Occipital lobe (tissue), 2 donors: Measurements from ENCODE around the gene FN1. TPM values are rescaled to one million over a fixed set of nuclear protein-coding genes. Genes with fewer than 3 reads are reported as not detected.
A peak's percentile ranks its signal among the peaks of the same experiment; 100 is the strongest.

Experiments used
- DNase-seq: peaks from one replicate; lab custom pipeline; 2025; lab: John Stamatoyannopoulos, UW
- total RNA-seq: library from RNA; depleted of rRNA; stranded (reverse); fragments of >200 nt; gene quantifications from one replicate; pipeline ENCODE4 v1.2.3, GENCODE V29; 2014

The FN1 gene
- total RNA-seq = 85.5 TPM

GRCh38 chr2:215435870-215436704 is at the start of gene FN1:
Gene FN1, minus strand, starts transcription at chr2:215436068. Its CDS starts 266 bp downstream, at chr2:215435802.
- DNase-seq = peak; percentile 14

GRCh38 chr2:215485032-215485431 is 49.2 kb upstream of the FN1 start:
- DNase-seq = no peak

- no peak for DNase-seq
Measured at GRCh38 chr2:215484570-215484969, 48.7 kb upstream of the FN1 start.

DNA sequence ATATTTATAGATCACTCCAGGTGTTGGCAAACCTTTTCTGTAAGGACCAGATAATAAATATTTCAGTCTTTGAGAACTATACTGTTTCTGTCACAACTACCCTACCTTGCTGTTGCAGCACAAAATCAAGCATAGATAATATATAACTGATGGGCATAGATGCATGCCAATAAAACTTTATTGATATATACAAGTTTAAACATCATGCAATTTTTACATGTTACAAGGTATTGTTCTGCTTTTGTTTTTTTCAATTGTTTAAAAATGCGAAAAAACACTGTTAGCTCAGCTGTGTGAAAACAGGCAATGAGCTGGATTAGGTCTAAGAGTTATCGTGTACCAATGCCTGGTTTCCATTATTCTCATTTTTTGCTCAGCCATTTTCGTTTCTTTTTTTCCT is 47.6 kb upstream of the FN1 start:
- DNase-seq = no peak

DNA sequence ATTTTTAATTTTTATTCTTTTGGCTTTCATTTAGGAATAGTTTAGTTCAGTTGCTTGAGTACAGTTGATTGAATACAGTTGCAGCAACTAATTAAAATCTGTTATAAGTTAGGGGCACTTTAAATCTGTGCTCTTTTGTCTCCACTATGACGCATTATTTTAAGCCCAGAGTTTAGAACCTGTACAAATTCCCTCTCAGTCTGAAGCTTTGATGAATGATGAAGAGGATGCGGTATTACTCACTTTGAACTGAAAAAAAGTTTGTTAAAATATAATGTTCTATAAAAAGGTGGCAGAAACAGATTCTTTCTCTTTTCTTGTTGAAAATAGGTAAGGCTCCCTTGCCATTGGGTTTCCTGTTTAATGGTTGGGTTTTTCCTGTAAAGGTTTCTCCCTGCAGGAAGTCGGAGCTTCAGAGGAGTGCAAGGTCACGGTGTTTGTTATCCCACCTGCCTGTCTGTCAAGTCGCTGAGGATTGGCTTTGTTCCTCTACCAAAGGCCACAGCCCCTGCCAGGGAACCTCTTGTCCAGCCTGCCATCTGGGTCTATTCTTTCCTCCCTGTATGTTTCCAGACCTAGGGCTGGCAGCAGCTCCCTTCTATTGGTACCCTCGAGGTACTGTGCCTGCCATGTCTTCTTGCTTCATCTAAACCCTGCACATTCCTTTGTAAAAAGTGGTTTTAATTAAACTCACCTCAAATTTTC is 43.8 kb upstream of the FN1 start:
- DNase-seq = no peak

DNA sequence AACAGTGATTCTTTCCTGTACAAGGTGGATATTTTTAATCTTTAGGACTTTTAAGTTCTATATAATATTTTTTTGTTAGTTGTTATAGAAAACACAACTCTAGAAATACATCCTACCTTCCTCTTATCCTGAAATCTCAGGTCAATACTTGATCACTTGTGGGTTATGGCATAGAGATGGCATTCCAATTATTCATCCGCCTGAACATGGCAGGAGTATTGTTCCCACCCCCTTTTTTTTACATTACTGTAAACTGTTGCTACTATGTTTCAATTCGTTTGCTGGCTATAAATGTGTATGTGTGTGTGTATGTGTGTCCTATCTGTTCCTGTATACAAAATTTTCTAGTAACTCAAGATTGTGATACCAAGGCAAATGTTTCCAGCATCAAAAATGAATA is 43.3 kb upstream of the FN1 start:
- no peak for DNase-seq

DNA sequence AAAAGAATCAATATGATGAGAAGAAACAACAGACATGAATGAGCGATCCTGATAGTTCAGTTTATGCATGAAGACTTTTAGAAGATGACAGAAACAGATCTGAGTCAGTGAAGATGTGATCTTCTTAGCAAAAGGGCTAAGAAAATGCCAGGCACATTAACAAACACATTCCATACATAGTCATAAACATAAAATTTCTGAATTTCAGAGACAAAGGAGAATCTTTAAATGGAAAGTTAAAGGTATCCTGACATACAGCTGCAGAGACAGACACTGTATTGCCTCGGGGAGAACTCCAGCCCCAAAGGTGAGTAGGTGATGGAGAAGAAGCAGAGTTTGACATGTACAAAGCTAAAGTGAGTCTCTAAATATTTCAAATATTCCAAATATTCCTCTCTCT is 40.6 kb upstream of the FN1 start:
- DNase-seq = no peak

- DNase-seq = no peak
Measured at GRCh38 chr2:215466097-215466909, 30.4 kb upstream of the FN1 start.

DNA sequence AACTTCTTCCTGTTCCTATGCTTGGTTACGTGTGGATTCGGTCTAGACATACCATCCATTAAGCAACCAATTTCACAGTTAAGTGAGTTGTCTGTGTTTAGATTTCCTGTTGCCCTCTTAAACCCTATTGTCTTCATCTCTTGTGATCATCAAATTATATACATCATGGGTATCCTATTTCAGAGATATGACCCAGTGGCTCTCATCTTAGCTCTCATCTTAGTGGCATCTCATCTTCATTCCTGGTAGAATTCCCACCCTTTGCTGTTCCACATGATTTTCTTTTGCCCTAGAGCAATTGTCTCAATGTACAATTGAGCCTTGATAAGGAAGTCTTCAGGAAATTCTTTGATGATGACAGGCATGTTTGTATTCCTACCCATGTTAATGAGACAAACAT is 29.4 kb upstream of the FN1 start:
- no peak for DNase-seq

DNA sequence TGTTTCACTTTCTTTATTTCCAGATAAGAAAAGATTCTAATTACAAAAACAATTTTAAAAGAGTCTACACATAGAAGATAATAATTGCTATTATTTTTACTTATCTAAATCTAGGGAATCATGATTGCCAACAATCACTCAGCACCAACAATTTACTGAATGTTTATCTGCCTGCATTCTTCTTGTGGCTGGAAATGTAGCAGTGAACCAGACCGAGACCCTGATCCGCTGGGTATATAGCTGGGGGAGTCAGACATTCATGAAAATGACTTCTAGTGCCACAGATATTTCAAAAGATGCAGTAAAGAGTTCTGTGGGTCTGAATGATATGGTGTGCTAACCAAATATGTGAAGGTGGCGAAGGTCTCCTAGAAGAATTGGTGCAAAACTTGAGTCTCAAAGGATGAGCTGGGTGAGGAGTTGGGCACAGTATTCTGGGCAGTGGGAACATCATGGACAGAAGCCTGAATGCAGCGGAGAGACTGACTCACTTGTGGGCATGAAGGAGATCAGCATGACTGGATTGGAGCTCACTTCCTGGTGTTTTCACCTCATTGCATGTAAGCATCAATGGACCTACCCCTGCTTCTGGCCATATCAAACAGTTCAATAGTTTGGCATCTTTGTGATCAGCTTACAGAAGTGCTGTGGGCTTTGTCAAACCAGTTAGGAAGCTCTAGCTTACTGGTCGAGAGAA is 26.1 kb upstream of the FN1 start:
- no peak for DNase-seq

GRCh38 chr2:215460682-215461382 is 25.0 kb upstream of the FN1 start:
- no peak for DNase-seq

DNA sequence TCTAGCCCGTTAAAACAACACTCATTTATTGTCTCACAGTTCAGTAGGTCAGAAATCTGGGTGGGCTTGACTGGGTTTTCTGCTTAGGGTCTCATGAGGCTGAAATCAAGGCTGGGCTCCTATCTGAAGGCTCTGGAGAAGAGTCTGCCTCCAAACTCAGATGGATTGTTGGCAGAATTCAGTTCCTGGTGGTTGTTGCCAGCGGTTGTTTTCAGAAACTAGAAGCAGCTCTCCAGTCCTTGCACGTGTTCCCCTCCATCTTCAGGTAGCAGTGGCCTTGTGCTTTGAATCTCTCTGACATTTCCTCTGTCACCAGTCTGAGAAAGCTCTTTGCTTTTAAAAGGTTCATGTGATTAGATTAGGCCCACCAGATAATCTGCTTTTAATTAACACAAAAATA is 20.1 kb upstream of the FN1 start:
- DNase-seq = no peak

GRCh38 chr2:215454519-215455246 is 18.8 kb upstream of the FN1 start:
- no peak for DNase-seq

DNA sequence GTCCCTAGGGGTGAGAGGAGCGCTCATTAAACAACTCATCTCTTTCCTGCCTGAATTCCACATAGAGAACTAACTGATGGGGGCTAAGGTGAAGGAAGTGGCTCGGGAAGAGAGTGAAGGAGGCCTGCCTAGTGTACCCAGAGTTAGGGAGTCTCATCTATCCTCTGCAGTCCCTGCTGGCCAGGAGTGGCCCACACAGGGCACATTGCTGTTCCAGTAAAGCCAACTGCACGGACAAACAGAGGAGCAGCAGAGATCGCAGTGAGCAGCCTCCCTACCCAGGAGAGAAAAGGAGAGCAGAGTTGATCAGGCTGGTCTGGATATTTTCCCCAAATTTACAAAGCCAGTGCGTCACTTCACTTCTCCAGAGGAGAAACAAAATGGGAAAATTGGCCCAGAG is 16.9 kb upstream of the FN1 start:
- DNase-seq = no peak

DNA sequence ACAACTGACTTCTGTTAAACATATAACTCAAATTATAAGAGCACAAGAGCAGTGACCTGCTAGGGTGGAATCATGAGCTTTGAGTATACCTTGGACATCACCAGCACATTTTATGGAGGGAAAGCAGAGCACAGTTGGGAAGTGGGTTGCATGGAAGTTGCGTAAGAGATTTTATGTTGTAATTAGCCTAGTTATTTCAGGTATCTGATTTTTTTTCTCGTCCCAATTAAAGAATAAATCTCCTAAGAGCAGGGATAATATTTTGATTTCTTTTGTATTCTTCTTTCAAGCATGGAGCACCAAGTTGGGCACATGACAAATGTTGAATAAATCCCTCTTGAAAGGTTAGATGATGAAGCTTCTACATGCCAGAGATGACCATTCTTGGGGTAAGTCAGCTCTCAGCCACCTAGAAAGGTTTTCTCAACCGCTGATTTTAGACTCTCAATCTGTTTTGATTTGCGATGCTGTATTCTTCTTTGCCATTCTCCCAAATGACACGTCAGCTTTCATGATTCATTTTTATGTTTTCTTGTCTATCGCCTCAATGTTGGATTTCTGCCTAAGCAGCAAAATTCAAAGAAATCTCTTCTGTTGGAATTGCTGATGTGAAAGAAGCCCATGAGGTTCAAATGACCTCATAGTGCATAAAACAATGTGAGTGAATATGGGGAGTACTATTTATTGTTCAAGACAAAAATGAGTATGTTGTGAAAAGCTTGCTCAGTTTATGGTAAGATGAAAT is 15.3 kb upstream of the FN1 start:
- no peak for DNase-seq

- DNase-seq = no peak
Measured at GRCh38 chr2:215450188-215451011, 14.5 kb upstream of the FN1 start.

GRCh38 chr2:215447673-215448081 is 11.8 kb upstream of the FN1 start:
- DNase-seq = no peak

DNA sequence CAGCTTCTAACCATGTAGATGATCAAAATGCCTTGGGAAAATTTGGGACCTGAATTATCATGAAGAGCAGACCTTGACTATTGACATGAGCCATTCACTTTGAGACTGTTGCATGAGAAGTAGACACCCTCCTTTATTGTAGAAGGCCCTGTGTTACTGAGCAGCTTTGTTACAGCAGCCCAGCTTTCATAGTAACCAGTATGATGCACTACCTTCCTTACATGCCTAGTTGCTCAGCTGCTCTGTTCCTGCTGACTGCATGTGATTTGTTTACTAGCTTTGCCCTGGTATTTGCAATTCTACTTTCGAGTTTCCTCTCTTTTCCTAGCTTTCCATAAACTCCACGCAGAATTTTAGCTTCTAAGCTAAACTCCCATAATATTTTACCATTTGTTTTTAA is 11.2 kb upstream of the FN1 start:
- no peak for DNase-seq

- DNase-seq = no peak
Measured at GRCh38 chr2:215442401-215442787, 6.5 kb upstream of the FN1 start.
